HG03469 (cell line): ENCODE data around the gene CARD11.

Experiments
- ATAC-seq: cut with Tn5 transposase; IDR thresholded peaks from one replicate; pipeline ENCODE4 v1.9.1; 2021; ENCODE audit warnings: mild to moderate bottlenecking, moderate library complexity, moderate number of reproducible peaks; ENCODE audit not compliant: unreplicated experiment

The CARD11 gene

DNA sequence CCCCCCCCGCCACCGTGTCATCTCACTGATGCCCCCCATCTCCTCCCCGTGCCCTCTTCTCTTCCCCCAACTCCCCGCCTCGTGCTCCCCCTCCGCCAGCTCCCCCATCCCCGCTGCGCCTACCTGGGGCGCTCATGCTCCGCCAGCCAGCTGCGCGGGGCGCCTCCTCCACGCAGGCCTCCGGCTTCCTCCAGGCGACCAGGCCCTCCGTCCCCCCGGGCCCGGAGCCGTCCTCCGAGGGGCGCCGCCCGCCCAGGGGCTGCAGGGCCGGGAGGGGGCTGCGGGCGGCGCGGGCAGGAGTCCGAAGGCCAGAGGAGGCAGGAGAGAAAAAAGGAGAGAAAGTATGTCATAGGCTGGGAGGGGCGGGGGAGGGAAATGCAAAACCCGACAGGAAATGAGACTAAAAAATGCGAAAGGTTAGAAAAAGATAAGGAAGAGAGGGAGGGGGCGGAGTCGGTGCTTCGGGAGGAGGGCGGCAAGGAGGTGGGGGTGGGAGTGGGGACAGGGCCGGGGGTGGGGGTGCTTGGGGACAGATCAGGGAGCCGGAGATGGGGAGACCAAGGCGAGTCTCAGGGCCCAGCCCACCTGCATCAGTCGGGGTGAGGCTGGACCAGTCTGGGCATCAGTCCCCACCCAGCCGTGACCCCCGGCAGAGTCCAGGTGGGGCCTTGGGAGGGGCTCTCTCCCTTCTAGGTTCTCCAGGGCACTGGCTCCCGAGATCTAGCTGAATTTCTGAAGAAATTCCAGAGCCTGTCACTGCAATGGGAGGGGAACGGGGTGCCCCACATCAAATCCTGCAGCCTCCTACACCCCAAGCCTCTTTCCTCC is at the start of gene CARD11:
TSS of gene CARD11 (minus strand) at position 324 of the 828 bp plus-strand sequence. CDS start 85,361 bp downstream, outside the sequence.
- ATAC-seq, result no peak

GRCh38 chr7:3092468-3092867 is 48.8 kb upstream of the CARD11 start:
- ATAC-seq, result peak; percentile 75

- no peak for ATAC-seq
Observed at GRCh38 chr7:3091631-3092030, 48.0 kb upstream of the CARD11 start.

DNA sequence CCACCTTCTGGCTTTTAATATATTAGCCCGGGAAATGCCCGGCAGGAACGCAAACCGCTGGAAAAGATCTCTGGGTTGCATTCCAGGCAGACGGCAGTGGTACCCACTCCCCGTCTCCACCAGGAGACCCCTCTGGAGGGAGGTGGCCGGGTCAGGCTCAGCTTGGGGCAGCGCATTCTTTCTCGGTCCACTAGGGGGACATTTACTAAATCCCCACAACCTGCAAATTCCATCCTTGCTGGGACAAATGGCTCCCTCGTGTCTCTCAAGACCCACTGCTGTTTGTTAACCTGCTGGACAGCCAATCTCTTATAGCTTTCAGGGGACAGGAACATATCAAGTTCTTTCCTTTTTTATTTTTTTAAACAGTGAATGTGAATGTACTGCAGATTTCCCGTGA is 45.8 kb upstream of the CARD11 start:
- ATAC-seq, result no peak

- ATAC-seq, result no peak
Observed at GRCh38 chr7:3087243-3087755, 43.6 kb upstream of the CARD11 start.

DNA sequence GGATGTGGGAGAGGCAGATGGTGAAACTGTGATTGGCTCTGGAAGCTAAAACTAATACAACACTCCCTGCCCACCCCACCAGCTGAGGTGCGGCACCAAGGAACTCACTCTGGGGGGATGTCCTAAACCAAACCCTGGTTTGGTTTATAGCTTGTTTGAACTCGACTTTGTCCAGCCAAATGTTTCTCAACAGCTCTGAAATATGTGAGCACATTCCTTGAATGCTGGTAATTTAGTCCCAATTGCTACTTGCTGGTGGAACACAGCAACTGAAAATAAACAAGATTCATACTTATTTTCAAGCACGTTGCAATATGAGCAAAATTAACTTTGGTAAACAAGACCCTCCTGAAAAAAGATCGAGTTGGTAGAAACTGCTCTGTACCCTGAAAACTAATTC is 39.7 kb upstream of the CARD11 start:
- ATAC-seq, result no peak

- ATAC-seq, result no peak
Observed at GRCh38 chr7:3082831-3083230, 39.2 kb upstream of the CARD11 start.

DNA sequence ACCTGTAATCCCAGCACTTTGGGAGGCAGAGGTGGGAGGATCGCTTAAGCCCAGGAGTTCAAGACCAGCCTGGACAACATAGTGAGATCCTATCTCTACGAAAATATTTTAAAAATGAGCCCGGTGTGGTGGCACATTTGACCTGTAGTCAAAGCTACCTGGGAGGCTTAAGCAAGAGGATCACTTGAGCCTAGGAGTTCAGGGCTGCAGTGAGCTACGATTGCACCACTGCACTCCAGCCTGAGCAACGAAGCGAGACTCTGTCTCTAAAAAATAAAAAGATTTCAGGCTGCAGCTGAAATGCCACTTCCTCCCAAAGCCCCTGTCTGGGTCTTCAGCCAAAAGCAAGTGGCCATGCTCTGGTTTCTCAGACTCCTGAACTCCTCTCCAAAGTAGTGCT is 38.7 kb upstream of the CARD11 start:
- no peak for ATAC-seq

GRCh38 chr7:3080106-3080505 is 36.4 kb upstream of the CARD11 start:
- no peak for ATAC-seq

GRCh38 chr7:3078514-3078913 is 34.8 kb upstream of the CARD11 start:
- no peak for ATAC-seq

GRCh38 chr7:3076700-3077099 is 33.0 kb upstream of the CARD11 start:
- no peak for ATAC-seq

DNA sequence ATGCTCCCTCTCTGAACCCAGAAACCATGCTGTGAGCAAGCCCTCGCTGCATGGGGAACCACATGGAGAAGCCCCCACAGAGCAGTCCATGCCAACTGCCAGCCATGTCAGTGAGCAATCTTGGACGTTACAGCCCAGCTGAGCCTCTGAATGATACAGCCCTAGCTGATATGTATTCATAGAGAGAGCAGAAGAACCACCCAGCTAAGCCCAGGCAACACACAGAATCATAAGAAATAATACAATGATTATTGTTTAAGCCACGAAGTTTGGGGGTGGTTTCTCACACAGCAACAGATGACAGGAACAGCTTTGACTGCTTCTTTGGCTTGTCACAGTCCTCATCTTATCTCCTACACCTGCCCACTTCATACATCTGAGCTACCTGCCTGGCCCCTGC is 32.5 kb upstream of the CARD11 start:
- no peak for ATAC-seq

- no peak for ATAC-seq
Observed at GRCh38 chr7:3075441-3075840, 31.8 kb upstream of the CARD11 start.

DNA sequence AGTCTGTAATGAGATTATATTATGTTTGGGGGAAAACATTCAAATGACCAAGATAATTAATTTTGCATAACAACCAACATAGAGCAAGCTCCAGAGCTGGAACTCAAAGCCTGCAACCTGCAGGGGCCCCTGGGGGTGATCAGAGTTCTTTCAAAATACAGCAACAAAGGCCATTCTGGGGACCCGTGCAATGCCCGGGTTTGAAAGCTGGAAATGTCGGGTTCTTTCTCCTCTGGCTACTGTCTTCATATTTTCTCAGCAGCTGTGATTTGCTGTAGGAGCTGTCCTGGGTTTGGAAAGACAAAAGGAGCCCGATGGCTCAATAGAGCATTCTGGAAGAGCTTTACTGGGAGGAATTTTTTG is 30.8 kb upstream of the CARD11 start:
- ATAC-seq, result no peak

DNA sequence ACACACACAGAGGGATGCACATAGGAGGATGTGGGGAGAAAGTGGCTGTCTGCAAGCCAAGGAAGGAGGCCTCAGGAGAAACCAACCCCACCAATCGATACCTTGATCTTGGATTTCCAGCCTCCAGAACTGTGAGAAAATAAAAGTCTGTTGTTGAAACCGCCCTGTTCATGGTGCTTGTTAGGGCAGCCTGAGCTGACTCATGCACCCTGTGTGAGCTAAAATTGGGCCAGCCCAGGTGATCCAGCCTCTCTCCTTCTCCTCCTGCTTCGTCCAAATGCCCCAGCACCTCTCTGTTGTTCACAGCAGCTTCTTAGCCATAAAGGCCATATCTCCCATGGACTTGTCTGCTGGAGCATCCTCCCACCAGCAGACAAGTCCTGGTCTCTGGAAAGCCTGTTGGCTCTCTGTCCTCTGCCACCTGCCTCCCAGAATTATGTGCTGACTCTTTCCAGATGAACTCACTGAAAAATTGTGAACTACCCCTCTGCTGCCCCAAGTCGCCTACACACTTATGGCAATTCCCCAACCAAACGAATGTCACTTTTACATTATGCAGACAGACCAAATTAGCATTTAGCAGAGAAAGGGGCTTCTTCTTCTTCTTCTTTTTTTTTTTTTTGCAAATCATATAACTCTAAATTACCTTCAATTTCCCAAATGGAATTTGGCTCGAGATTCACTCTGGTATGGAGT is 30.2 kb upstream of the CARD11 start:
- no peak for ATAC-seq

GRCh38 chr7:3070908-3071307 is 27.2 kb upstream of the CARD11 start:
- ATAC-seq, result no peak

DNA sequence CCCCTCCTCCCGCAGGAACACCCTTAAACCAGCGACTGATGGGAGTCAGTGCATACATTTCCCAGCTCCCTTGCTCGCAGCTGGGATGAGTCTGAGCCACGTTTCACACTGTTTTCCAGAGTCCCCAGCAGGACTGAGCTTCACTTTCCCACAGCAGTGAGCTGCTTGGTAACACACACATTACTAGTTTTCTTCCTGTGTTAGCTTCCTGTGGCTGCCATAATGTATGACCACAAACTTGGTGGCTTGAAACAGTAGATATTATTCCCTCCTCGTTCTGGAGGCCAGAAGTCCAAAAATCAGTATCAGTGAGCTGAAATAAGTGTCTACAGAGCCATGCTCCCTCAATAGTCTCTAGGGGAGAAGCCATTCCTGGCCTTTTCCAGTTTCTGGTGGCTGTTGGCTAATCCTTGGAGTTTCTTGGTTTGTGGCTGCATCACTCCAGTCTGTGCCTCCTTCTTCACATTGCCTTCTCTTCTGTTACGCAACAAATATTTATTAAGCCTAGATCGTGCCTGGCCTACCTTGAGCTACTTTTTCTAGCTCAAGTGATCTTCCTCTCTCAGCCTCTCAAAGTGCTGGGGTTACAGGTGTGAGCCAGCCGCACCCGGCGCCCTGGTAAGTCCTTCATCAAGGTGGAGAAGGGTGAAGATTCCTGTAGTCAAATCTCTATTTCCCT is 26.2 kb upstream of the CARD11 start:
- ATAC-seq, result no peak

- ATAC-seq, result peak; percentile 47
Observed at GRCh38 chr7:3068530-3068929, 24.9 kb upstream of the CARD11 start.

GRCh38 chr7:3067606-3068380 is 24.1 kb upstream of the CARD11 start:
- ATAC-seq, result no peak

DNA sequence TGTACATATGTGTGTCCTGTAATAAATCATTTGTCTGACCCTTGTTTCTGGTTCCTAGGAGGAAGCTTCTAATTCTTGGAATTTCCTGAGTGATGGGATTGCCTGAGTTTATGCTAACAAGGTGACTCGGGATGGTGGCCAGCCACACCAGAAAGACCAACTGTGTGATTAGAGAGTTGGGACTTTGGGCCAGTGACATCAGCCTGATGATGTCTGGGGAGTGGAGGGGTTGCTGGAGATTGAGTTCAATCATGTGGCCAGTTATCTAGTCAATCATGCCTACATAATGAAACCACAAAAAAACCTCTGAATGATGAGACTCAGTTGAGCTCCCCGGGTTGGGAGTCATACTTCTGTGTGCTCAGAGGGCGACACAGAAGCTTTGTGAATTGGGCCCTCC is 23.5 kb upstream of the CARD11 start:
- ATAC-seq, result no peak

- ATAC-seq, result no peak
Observed at GRCh38 chr7:3066506-3066905, 22.8 kb upstream of the CARD11 start.
